ENCODE measurements around the gene CMSS1. TPM values are rescaled to one million over a fixed set of nuclear protein-coding genes. Genes with fewer than 3 reads are reported as not detected.
A peak's percentile ranks its signal among the peaks of the same experiment; 100 is the strongest.

CMSS1 gene
- total RNA-seq, 1 donor: 27.8 TPM

GRCh38 chr3:100060685-100061484 is 243.2 kb downstream of the CMSS1 start:
- DNase-seq (ENCODE audit: low read depth): no peak
- no peak overlapping the region for H3K4me3 ChIP-seq (ENCODE audit: low read depth, low read length)
- TF ChIP-seq CTCF (IDR thresholded peaks at IDR 0.05; ENCODE audit: insufficient read depth, low read length): no peak

GRCh38 chr3:100062665-100063064 is 245.0 kb downstream of the CMSS1 start:
- no peak for DNase-seq (ENCODE audit: low read depth)
- no peak for TF ChIP-seq CTCF (IDR thresholded peaks at IDR 0.05; ENCODE audit: insufficient read depth, low read length)
- no peak overlapping the region for H3K4me3 ChIP-seq (ENCODE audit: low read depth, low read length)

GRCh38 chr3:100063929-100064461 is 246.3 kb downstream of the CMSS1 start:
- no peak for TF ChIP-seq CTCF (IDR thresholded peaks at IDR 0.05; ENCODE audit: insufficient read depth, low read length)
- no peak overlapping the region for H3K4me3 ChIP-seq (ENCODE audit: low read depth, low read length)
- DNase-seq (ENCODE audit: low read depth): no peak

- H3K4me3 ChIP-seq (ENCODE audit: low read depth, low read length): no peak overlapping the region
- no peak for DNase-seq (ENCODE audit: low read depth)
- TF ChIP-seq CTCF (IDR thresholded peaks at IDR 0.05; ENCODE audit: insufficient read depth, low read length): no peak
Measured at GRCh38 chr3:100067589-100067988, 249.9 kb downstream of the CMSS1 start.

GRCh38 chr3:100068826-100069225 is 251.2 kb downstream of the CMSS1 start:
- TF ChIP-seq CTCF (IDR thresholded peaks at IDR 0.05; ENCODE audit: insufficient read depth, low read length): peak; percentile 75
- peak; percentile 82 for DNase-seq (ENCODE audit: low read depth)
- H3K4me3 ChIP-seq (ENCODE audit: low read depth, low read length): no peak overlapping the region

GRCh38 chr3:100069472-100069871 is 251.8 kb downstream of the CMSS1 start:
- no peak overlapping the region for H3K4me3 ChIP-seq (ENCODE audit: low read depth, low read length)
- no peak for DNase-seq (ENCODE audit: low read depth)
- no peak for TF ChIP-seq CTCF (IDR thresholded peaks at IDR 0.05; ENCODE audit: insufficient read depth, low read length)
